NCI-H2107 treated with DMSO at 0.1 percent for 48 hours (cell line): ENCODE data around the gene KRT71.

Source experiments
- DNase-seq: peaks from one replicate; lab custom pipeline; 2025; ENCODE audit not compliant: unreplicated experiment; lab: John Stamatoyannopoulos, UW

KRT71 gene

GRCh38 chr12:52539821-52540173 lies 13.1 kb downstream of the KRT71 start:
- no peak for DNase-seq

- no peak for DNase-seq
Measured at GRCh38 chr12:52539083-52539820, 13.7 kb downstream of the KRT71 start.

GRCh38 chr12:52537101-52537500 lies 15.8 kb downstream of the KRT71 start:
- no peak for DNase-seq

GRCh38 chr12:52535574-52535973 lies 17.4 kb downstream of the KRT71 start:
- no peak for DNase-seq

- no peak for DNase-seq
Measured at GRCh38 chr12:52534482-52534881, 18.5 kb downstream of the KRT71 start.

- DNase-seq = no peak
Measured at GRCh38 chr12:52533686-52534470, 19.1 kb downstream of the KRT71 start.

GRCh38 chr12:52532636-52533035 lies 20.3 kb downstream of the KRT71 start:
- no peak for DNase-seq

GRCh38 chr12:52531566-52532300 lies 21.2 kb downstream of the KRT71 start:
- no peak for DNase-seq

- no peak for DNase-seq
Measured at GRCh38 chr12:52530905-52531304, 22.0 kb downstream of the KRT71 start.

GRCh38 chr12:52530366-52530765 lies 22.6 kb downstream of the KRT71 start:
- DNase-seq = no peak

GRCh38 chr12:52529846-52530245 lies 23.1 kb downstream of the KRT71 start:
- DNase-seq = no peak

GRCh38 chr12:52529417-52529816 lies 23.5 kb downstream of the KRT71 start:
- no peak for DNase-seq

GRCh38 chr12:52528641-52529143 lies 24.3 kb downstream of the KRT71 start:
- no peak for DNase-seq

- DNase-seq = no peak
Measured at GRCh38 chr12:52527121-52527800, 25.7 kb downstream of the KRT71 start.

GRCh38 chr12:52526511-52526951 lies 26.4 kb downstream of the KRT71 start:
- DNase-seq = no peak

- no peak for DNase-seq
Measured at GRCh38 chr12:52525661-52526499, 27.1 kb downstream of the KRT71 start.

GRCh38 chr12:52524898-52525591 lies 27.9 kb downstream of the KRT71 start:
- DNase-seq = no peak

GRCh38 chr12:52524241-52524897 lies 28.6 kb downstream of the KRT71 start:
- no peak for DNase-seq

- DNase-seq = no peak
Measured at GRCh38 chr12:52523824-52524223, 29.1 kb downstream of the KRT71 start.
